22Rv1 (cell line): Measurements from ENCODE around the gene NREP.

Experiments
- CTCF ChIP-seq: fragments of 450-650 bp; IDR thresholded peaks from 2 replicates; pipeline ENCODE4 v1.5.1; 2017; ENCODE audit warnings: mild to moderate bottlenecking
- ZFX ChIP-seq: fragments of 450-650 bp; IDR thresholded peaks from 2 replicates; pipeline ENCODE4 v1.6.1; 2017; ENCODE audit warnings: antibody characterized with exemption, borderline replicate concordance

- TF ChIP-seq CTCF: no peak
- no peak for TF ChIP-seq ZFX
Observed at GRCh38 chr5:111680737-111681413, 76.1 kb downstream of the NREP start.
